ENCODE results near the gene ZNF746. TPM values are rescaled to one million over a fixed set of nuclear protein-coding genes. Genes with fewer than 3 reads are reported as not detected.

Gene ZNF746
- total RNA-seq, 1 experiment from 2014 or later: 22.2 TPM

DNA sequence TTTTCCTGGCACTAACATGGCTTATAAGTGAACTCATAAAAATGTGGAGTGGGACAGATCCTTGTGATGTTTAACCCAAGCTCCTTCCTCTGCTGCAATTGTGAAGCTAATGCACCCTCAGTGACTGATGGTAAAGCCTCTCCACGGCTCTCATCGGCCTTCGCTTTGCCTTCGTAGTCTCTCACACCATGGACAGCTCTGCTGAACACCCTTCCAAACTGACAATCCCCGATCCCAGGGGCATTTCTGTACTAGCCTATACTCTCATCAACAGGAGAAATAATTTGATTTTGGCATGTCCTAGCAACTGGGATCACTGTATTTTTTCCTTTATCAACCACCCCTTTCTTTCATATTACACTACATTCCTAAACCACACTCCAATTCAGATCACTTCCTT, 42.9 kb downstream of the ZNF746 start:
- in situ Hi-C loops (cut with HindIII; ENCODE audit: low pct_unique_long_range_greater_than_20kb, low sequenced_read_pairs) (no loop called here), intact Hi-C loops (cut with micrococcal nuclease; ENCODE audit: unreplicated experiment) (no loop called here)
- Histone ChIP-seq H3K36me3 (ENCODE audit: control insufficient read depth, insufficient read depth, low read length) (peaks cover 5% of the 10 kb centered on the region), H3K27me3 (ENCODE audit: control insufficient read depth, insufficient read depth, low read length) (no peaks in the 10 kb centered on the region), H3K9me3 (ENCODE audit: control insufficient read depth, insufficient read depth, low read depth, low read length) (no peaks in the 10 kb centered on the region), H3K4me1 (ENCODE audit: control insufficient read depth, insufficient read depth, low read length) (peaks cover 12% of the 10 kb centered on the region; the same call in 1 of the 2 replicates), H3K27ac (ENCODE audit: low read length) (no peak overlapping the region), H3K4me3 (ENCODE audit: low read depth in 2 of 2, low read length in 2 of 2) (no peak overlapping the region)
- no TSS peak for BruUV-seq (replicated peaks)
- CTCF ChIA-PET: no interaction called here
- DNase-seq (ENCODE audit: low read depth, low spot score) (no peak), ATAC-seq (no peak)
- TF ChIP-seq POLR2AphosphoS5 (IDR thresholded peaks at IDR 0.05; ENCODE audit: low read depth, low read length): no peak
- TF ChIP-seq, protein P1, sequence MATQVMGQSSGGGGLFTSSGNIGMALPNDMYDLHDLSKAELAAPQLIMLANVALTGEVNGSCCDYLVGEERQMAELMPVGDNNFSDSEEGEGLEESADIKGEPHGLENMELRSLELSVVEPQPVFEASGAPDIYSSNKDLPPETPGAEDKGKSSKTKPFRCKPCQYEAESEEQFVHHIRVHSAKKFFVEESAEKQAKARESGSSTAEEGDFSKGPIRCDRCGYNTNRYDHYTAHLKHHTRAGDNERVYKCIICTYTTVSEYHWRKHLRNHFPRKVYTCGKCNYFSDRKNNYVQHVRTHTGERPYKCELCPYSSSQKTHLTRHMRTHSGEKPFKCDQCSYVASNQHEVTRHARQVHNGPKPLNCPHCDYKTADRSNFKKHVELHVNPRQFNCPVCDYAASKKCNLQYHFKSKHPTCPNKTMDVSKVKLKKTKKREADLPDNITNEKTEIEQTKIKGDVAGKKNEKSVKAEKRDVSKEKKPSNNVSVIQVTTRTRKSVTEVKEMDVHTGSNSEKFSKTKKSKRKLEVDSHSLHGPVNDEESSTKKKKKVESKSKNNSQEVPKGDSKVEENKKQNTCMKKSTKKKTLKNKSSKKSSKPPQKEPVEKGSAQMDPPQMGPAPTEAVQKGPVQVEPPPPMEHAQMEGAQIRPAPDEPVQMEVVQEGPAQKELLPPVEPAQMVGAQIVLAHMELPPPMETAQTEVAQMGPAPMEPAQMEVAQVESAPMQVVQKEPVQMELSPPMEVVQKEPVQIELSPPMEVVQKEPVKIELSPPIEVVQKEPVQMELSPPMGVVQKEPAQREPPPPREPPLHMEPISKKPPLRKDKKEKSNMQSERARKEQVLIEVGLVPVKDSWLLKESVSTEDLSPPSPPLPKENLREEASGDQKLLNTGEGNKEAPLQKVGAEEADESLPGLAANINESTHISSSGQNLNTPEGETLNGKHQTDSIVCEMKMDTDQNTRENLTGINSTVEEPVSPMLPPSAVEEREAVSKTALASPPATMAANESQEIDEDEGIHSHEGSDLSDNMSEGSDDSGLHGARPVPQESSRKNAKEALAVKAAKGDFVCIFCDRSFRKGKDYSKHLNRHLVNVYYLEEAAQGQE (IDR thresholded peaks at IDR 0.05; ENCODE audit: insufficient read depth in 1 of 2, low read depth in 2 of 2, low read length in 1 of 2): 0 out of 4 replicates have a peak, but pooled peaks of 1 of the 2 experiments have one; percentile 12
- POLR2A ChIA-PET: no interaction called here

DNA sequence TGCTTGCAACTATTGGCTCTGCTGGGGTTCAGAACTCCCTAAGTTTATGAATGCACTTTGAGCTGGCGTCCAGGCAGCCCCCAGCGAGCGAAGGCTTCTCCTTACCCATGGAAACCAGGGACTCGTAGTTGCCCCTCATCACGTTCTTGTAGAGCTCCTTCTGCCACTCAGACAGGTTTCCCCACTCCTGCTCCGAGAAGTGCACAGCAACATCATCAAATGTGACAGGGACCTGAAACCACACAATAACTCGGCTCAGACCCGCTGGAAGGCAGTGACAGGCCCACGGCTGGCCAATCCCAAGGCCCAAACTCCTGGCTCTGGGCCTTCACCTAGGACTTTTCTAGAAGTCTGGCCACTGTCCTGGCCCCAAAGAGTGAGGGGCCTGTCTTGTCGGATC, 43.6 kb downstream of the ZNF746 start:
- H3K27me3 ChIP-seq (ENCODE audit: control insufficient read depth, insufficient read depth, low read length): no peaks in the 10 kb centered on the region
- TF ChIP-seq SIN3A (IDR thresholded peaks at IDR 0.05; ENCODE audit: borderline replicate concordance, insufficient read depth, low read depth, low read length): no peak
- TF ChIP-seq, protein P2, sequence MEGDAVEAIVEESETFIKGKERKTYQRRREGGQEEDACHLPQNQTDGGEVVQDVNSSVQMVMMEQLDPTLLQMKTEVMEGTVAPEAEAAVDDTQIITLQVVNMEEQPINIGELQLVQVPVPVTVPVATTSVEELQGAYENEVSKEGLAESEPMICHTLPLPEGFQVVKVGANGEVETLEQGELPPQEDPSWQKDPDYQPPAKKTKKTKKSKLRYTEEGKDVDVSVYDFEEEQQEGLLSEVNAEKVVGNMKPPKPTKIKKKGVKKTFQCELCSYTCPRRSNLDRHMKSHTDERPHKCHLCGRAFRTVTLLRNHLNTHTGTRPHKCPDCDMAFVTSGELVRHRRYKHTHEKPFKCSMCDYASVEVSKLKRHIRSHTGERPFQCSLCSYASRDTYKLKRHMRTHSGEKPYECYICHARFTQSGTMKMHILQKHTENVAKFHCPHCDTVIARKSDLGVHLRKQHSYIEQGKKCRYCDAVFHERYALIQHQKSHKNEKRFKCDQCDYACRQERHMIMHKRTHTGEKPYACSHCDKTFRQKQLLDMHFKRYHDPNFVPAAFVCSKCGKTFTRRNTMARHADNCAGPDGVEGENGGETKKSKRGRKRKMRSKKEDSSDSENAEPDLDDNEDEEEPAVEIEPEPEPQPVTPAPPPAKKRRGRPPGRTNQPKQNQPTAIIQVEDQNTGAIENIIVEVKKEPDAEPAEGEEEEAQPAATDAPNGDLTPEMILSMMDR (IDR thresholded peaks at IDR 0.05): no peak
- TF ChIP-seq, protein P1 (IDR thresholded peaks at IDR 0.05; ENCODE audit: insufficient read depth in 1 of 2, low read depth in 2 of 2, low read length in 1 of 2): no peak
- no peak for TF ChIP-seq TCF7L2 (IDR thresholded peaks at IDR 0.05; ENCODE audit: low read depth, low read length)
- TF ChIP-seq POLR2AphosphoS5 (IDR thresholded peaks at IDR 0.05; ENCODE audit: low read depth, low read length): no peak
- no peaks in the 10 kb centered on the region for H3K9me3 ChIP-seq (ENCODE audit: control insufficient read depth, insufficient read depth, low read depth, low read length)
- no peak for DNase-seq (ENCODE audit: low read depth, low spot score)
- peaks cover 7% of the 10 kb centered on the region for H3K36me3 ChIP-seq (ENCODE audit: control insufficient read depth, insufficient read depth, low read length)
- POLR2A ChIA-PET: no interaction called here
- no peak overlapping the region for H3K4me3 ChIP-seq (ENCODE audit: low read depth in 2 of 2, low read length in 2 of 2)
- no peak for ATAC-seq
- H3K4me1 ChIP-seq (ENCODE audit: control insufficient read depth, insufficient read depth, low read length): peaks cover 10% of the 10 kb centered on the region; the same call in 1 of the 2 replicates
- CTCF ChIA-PET: no interaction called here
- in situ Hi-C loops (cut with HindIII; ENCODE audit: low pct_unique_long_range_greater_than_20kb, low sequenced_read_pairs): no loop called here
- intact Hi-C loops (cut with micrococcal nuclease; ENCODE audit: unreplicated experiment): no loop called here
- no TSS peak for BruUV-seq (replicated peaks)
- H3K27ac ChIP-seq (ENCODE audit: low read length): no peak overlapping the region
